Smooth muscle cell (in vitro differentiated cells): ENCODE results near the gene KRTAP11-1. TPM values are rescaled to one million over a fixed set of nuclear protein-coding genes. Genes with fewer than 3 reads are reported as not detected.

ENCODE experiments used
- DNase-seq: peaks from one replicate; lab custom pipeline; 2025; ENCODE audit not compliant: unreplicated experiment; lab: John Stamatoyannopoulos, UW
- H2AFZ ChIP-seq: fragments of 200-600 bp; sonication (generic); 2 replicates; pipeline ENCODE4 v1.6.0; 2016; ENCODE audit warnings: antibody characterized with exemption, low read depth, mild to moderate bottlenecking
- H3F3A ChIP-seq: fragments of 200-600 bp; sonication (generic); 2 replicates; pipeline ENCODE4 v1.6.0; 2017; ENCODE audit warnings: antibody characterized with exemption, low read depth
- H3K27ac ChIP-seq: fragments of 200-600 bp; sonication (generic); 2 replicates; pipeline ENCODE4 v1.5.1; 2016; ENCODE audit warnings: low read depth, mild to moderate bottlenecking
- H3K27me3 ChIP-seq: fragments of 200-600 bp; sonication (generic); 2 replicates; pipeline ENCODE4 v1.6.1; 2016; ENCODE audit warnings: low read depth, mild to moderate bottlenecking
- H3K36me3 ChIP-seq: fragments of 200-600 bp; sonication (generic); 2 replicates; pipeline ENCODE4 v1.5.1; 2016; ENCODE audit warnings: low read depth
- H3K4me1 ChIP-seq: fragments of 200-600 bp; sonication (generic); 2 replicates; pipeline ENCODE4 v1.5.1; 2016; ENCODE audit warnings: low read depth
- H3K4me2 ChIP-seq: fragments of 200-600 bp; sonication (generic); 2 replicates; pipeline ENCODE4 v1.6.0; 2016; ENCODE audit warnings: mild to moderate bottlenecking
- H3K4me3 ChIP-seq: fragments of 200-600 bp; sonication (generic); 2 replicates; pipeline ENCODE4 v1.5.1; 2016; ENCODE audit warnings: mild to moderate bottlenecking
- H3K79me2 ChIP-seq: fragments of 200-600 bp; sonication (generic); 2 replicates; pipeline ENCODE4 v1.6.0; 2016; ENCODE audit warnings: low read depth, mild to moderate bottlenecking
- H3K9ac ChIP-seq: fragments of 200-600 bp; sonication (generic); 2 replicates; pipeline ENCODE4 v1.6.0; 2016; ENCODE audit warnings: low read depth
- H3K9me3 ChIP-seq: fragments of 200-600 bp; sonication (generic); replicated peaks from 2 replicates; pipeline ENCODE4 v1.5.1; 2016; ENCODE audit warnings: low read depth
- H4K20me1 ChIP-seq: fragments of 200-600 bp; sonication (generic); 2 replicates; pipeline ENCODE4 v1.6.0; 2016; ENCODE audit warnings: low read depth
- WGBS: methylation state at CpG from one replicate; pipeline ENCODE4 v1.1.7; 2016; ENCODE audit warnings: low lambda C conversion rate; 5-methylcytosine and 5-hydroxymethylcytosine counted together
- polyA plus RNA-seq: library from polyadenylated mRNA; unstranded; fragments of >200 nt; fragmentation: Nextera tagmentation; extraction: Ambion mirVana; gene quantifications from 2 replicates; pipeline ENCODE4 v1.2.1, GENCODE V29; 2016
- total RNA-seq: library from RNA; depleted of rRNA; stranded (reverse); fragments of >200 nt; gene quantifications from 2 replicates; pipeline ENCODE4 v1.2.3, GENCODE V29; 2014
- TF ChIP-seq, protein P1 (sequence below): fragments of 200-600 bp; sonication (generic); IDR thresholded peaks from 2 replicates; pipeline ENCODE4 v1.5.1; 2017; ENCODE audit warnings: borderline replicate concordance, mild to moderate bottlenecking, antibody characterized with exemption; ENCODE audit not compliant: insufficient read depth, poor library complexity, severe bottlenecking

KRTAP11-1 gene
- total and polyA plus RNA-seq, 2 experiments from 2014 or later: not detected

DNA sequence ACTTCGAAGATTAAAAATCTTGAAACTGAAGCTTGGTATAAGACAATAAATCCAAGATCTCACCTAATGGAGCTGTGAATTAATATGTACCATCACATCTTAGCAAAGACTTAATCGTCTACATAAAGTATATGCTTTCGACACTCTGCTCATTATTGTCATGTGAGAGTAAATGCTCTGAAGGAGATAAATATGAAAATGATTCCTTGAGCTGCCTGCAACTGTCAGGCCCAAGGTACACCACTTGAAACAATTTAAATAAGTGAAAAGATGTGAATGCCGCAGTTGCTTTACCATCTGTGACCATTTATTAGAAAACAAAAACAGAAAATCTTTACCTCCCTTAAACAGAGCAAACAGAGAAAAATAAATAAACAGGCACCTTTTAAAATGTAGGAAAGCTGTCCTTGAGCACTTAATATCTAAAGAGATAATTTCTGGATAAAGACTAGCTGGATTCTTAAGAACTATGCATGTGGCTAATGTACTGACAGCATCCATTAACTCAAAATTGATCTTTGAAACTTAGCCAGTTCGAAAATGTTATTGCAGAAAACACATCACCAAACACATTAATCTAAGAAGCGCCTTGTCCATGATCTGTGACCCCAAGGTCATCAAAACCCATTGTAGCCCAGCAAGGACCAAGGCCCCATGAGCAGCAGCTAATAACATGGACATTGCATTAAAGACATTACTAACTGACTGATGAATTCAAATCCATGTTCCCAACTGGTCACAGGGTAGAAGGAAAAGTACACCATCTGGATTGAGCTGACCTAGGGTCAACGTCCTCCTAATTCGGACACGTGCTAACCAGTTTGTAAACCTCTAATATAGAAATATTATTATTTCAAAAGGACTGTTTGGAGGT is 33.5 kb downstream of the KRTAP11-1 start:
- Histone ChIP-seq H3K79me2 (no peaks in the 10 kb centered on the region), H3K4me3 (no peak overlapping the region), H3K4me1 (no peaks in the 10 kb centered on the region), H3K27me3 (no peaks in the 10 kb centered on the region), H2AFZ (no peak overlapping the region), H3F3A (no peaks in the 10 kb centered on the region), H3K9me3 (no peaks in the 10 kb centered on the region), H3K36me3 (no peaks in the 10 kb centered on the region), H3K9ac (no peak overlapping the region), H3K27ac (no peak overlapping the region), H4K20me1 (no peaks in the 10 kb centered on the region), H3K4me2 (no peak overlapping the region)
- TF ChIP-seq, protein P1, sequence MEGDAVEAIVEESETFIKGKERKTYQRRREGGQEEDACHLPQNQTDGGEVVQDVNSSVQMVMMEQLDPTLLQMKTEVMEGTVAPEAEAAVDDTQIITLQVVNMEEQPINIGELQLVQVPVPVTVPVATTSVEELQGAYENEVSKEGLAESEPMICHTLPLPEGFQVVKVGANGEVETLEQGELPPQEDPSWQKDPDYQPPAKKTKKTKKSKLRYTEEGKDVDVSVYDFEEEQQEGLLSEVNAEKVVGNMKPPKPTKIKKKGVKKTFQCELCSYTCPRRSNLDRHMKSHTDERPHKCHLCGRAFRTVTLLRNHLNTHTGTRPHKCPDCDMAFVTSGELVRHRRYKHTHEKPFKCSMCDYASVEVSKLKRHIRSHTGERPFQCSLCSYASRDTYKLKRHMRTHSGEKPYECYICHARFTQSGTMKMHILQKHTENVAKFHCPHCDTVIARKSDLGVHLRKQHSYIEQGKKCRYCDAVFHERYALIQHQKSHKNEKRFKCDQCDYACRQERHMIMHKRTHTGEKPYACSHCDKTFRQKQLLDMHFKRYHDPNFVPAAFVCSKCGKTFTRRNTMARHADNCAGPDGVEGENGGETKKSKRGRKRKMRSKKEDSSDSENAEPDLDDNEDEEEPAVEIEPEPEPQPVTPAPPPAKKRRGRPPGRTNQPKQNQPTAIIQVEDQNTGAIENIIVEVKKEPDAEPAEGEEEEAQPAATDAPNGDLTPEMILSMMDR: no peak
- 85% methylated on average over 9 of the region's 9 CpGs for WGBS
- DNase-seq: no peak

DNA sequence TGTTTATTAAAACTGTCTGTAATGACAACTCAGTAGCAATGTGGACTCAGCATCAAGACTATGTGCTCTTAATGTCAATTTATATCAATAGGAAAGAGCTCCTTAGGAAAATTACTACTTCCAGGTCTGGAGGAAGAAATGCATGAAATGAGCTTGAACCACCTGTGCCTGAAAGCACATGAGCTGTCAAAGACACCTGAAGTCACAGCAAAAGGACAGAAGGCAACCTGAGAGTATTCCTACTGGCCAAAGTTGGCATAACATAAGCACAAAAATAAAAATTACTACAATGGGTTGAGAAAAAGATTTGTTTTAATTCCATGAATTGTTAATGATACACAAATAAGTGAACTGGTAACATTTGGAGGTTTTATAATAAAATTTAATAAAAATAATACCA is 38.4 kb downstream of the KRTAP11-1 start:
- Histone ChIP-seq H2AFZ (no peak overlapping the region), H3F3A (no peaks in the 10 kb centered on the region), H3K36me3 (no peaks in the 10 kb centered on the region), H3K4me2 (no peak overlapping the region), H4K20me1 (no peaks in the 10 kb centered on the region), H3K4me1 (no peaks in the 10 kb centered on the region), H3K27ac (no peak overlapping the region), H3K79me2 (no peaks in the 10 kb centered on the region), H3K4me3 (no peak overlapping the region), H3K27me3 (no peaks in the 10 kb centered on the region), H3K9ac (no peak overlapping the region), H3K9me3 (no peaks in the 10 kb centered on the region)
- no peak for DNase-seq
- TF ChIP-seq, protein P1: peak; percentile 10

DNA sequence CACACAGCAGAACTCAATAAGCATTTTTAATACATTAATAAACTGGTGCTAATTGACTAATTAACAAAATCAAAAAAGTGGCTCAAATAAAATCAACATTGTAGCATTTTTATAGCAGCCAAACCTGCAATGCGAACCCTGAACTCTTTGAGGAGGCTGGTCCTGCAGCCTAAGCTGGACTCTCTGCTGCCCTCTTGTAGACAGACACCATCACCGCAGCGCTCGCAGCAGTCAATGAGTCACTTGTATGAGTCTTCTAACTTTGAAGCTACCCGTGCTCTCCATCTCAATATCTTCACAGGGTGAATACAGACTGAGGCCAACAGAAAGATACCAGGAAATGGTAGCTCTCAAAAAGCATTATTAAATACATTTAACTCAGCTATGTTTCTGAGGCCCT is 42.1 kb downstream of the KRTAP11-1 start:
- Histone ChIP-seq H3K27ac (no peak overlapping the region), H3K27me3 (no peaks in the 10 kb centered on the region), H3K9me3 (no peaks in the 10 kb centered on the region), H3F3A (no peaks in the 10 kb centered on the region), H3K36me3 (no peaks in the 10 kb centered on the region), H3K4me1 (no peaks in the 10 kb centered on the region), H3K9ac (no peak overlapping the region), H3K79me2 (no peaks in the 10 kb centered on the region), H3K4me3 (no peak overlapping the region), H3K4me2 (no peak overlapping the region), H4K20me1 (no peaks in the 10 kb centered on the region), H2AFZ (no peak overlapping the region)
- 12% methylated on average over 5 of the region's 5 CpGs for WGBS
- TF ChIP-seq, protein P1: peak; percentile 57
- DNase-seq: no peak

DNA sequence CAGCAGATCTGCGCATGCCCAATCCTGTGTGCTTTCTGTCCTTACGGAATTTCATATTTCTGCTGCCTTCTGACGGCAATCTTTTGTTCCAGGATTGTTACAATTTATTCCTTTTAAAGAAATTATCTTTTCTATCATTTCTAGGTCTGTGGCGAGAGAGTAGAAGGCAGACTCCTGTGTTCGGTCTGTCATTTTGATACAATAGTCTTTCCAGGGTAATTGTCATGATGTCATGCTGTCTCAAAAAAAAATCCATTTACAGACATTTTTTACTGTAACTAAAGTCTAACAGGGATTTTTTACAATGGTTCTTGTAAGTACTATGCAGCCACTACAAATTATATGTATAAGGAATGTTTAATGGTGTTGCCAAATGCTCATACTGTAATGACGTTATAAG is 42.8 kb downstream of the KRTAP11-1 start:
- Histone ChIP-seq H3K27me3 (no peaks in the 10 kb centered on the region), H2AFZ (no peak overlapping the region), H3K4me2 (no peak overlapping the region), H3K4me3 (no peak overlapping the region), H3K79me2 (no peaks in the 10 kb centered on the region), H3K4me1 (no peaks in the 10 kb centered on the region), H3K9me3 (no peaks in the 10 kb centered on the region), H3K27ac (no peak overlapping the region), H4K20me1 (no peaks in the 10 kb centered on the region), H3F3A (no peaks in the 10 kb centered on the region), H3K9ac (no peak overlapping the region), H3K36me3 (no peaks in the 10 kb centered on the region)
- DNase-seq: no peak
- 93% methylated on average over 6 of the region's 6 CpGs for WGBS
- TF ChIP-seq, protein P1: no peak
